Neural progenitor cell (in vitro differentiated cells): ENCODE results near the gene DPRX. TPM values are rescaled to one million over a fixed set of nuclear protein-coding genes. Genes with fewer than 3 reads are reported as not detected.
A peak's percentile ranks its signal among the peaks of the same experiment; 100 is the strongest.

Source experiments
- DNase-seq: peaks from one replicate; pipeline ENCODE4 v3.0.0-alpha.2; 2016; ENCODE audit warnings: low spot score
- H2AFZ ChIP-seq: fragments of 200-600 bp; sonication (generic); replicated peaks from 2 replicates; pipeline ENCODE4 v1.6.1; 2016; ENCODE audit warnings: antibody characterized with exemption
- H3F3A ChIP-seq: fragments of 200-600 bp; sonication (generic); 2 replicates; pipeline ENCODE4 v1.6.1; 2016; ENCODE audit warnings: antibody characterized with exemption, low read depth
- H3K27ac ChIP-seq: fragments of 200-600 bp; sonication (generic); 2 replicates; pipeline ENCODE4 v1.5.1; 2016; ENCODE audit warnings: mild to moderate bottlenecking
- H3K27me3 ChIP-seq: fragments of 200-600 bp; sonication (generic); 2 replicates; pipeline ENCODE4 v1.6.1; 2016; ENCODE audit warnings: mild to moderate bottlenecking, moderate library complexity
- H3K36me3 ChIP-seq: fragments of 200-600 bp; sonication (generic); 2 replicates; pipeline ENCODE4 v1.5.1; 2016
- H3K4me1 ChIP-seq: fragments of 200-600 bp; sonication (generic); 2 replicates; pipeline ENCODE4 v1.6.1; 2016; ENCODE audit warnings: mixed run types
- H3K4me2 ChIP-seq: fragments of 200-600 bp; sonication (generic); 2 replicates; pipeline ENCODE4 v1.6.1; 2016
- H3K4me3 ChIP-seq: fragments of 200-600 bp; sonication (generic); 2 replicates; pipeline ENCODE4 v1.5.1; 2016
- H3K79me2 ChIP-seq: fragments of 200-600 bp; sonication (generic); 2 replicates; pipeline ENCODE4 v1.6.1; 2016; ENCODE audit warnings: low read depth
- H3K9ac ChIP-seq: fragments of 200-600 bp; sonication (generic); 2 replicates; pipeline ENCODE4 v1.6.1; 2016
- H3K9me3 ChIP-seq: fragments of 200-600 bp; sonication (generic); 2 replicates; pipeline ENCODE4 v1.5.1; 2016; ENCODE audit warnings: low read depth
- H4K20me1 ChIP-seq: fragments of 200-600 bp; sonication (generic); 2 replicates; pipeline ENCODE4 v1.6.1; 2016; ENCODE audit warnings: low read depth
- H3K27ac Mint-ChIP-seq: 3 replicates; pipeline ENCODE4 v1.8.0; 2021; ENCODE audit warnings: mixed read lengths
- H3K27me3 Mint-ChIP-seq: 2 replicates; pipeline ENCODE4 v1.8.0; 2022; ENCODE audit warnings: low read depth, mild to moderate bottlenecking, inconsistent platforms, moderate library complexity, mixed read lengths; ENCODE audit not compliant: insufficient read depth
- H3K36me3 Mint-ChIP-seq: 3 replicates; pipeline ENCODE4 v1.8.0; 2021; ENCODE audit warnings: mixed read lengths
- H3K4me1 Mint-ChIP-seq: 3 replicates; pipeline ENCODE4 v1.8.0; 2021; ENCODE audit warnings: mixed read lengths
- H3K4me3 Mint-ChIP-seq: 3 replicates; pipeline ENCODE4 v1.8.0; 2021; ENCODE audit warnings: mild to moderate bottlenecking, moderate library complexity, mixed read lengths
- H3K9me3 Mint-ChIP-seq: 3 replicates; pipeline ENCODE4 v1.8.0; 2020; ENCODE audit warnings: mixed read lengths
- CTCF ChIP-seq: fragments of 200-600 bp; sonication (generic); IDR thresholded peaks from 2 replicates; pipeline ENCODE4 v1.5.1; 2017; ENCODE audit warnings: antibody characterized with exemption, mild to moderate bottlenecking
- EZH2 ChIP-seq: fragments of 200-600 bp; sonication (generic); IDR thresholded peaks from 2 replicates; pipeline ENCODE4 v1.6.1; 2017; ENCODE audit warnings: antibody characterized with exemption, mild to moderate bottlenecking, moderate library complexity
- EZH2phosphoT487 ChIP-seq: fragments of 200-600 bp; sonication (generic); IDR thresholded peaks from 2 replicates; pipeline ENCODE4 v1.6.1; 2017; ENCODE audit warnings: antibody characterized with exemption
- total RNA-seq: library from RNA; depleted of rRNA; stranded (reverse); fragments of >200 nt; gene quantifications from 2 replicates; pipeline ENCODE4 v1.2.3, GENCODE V29; 2015; ENCODE audit warnings: low replicate concordance

Gene DPRX
- total RNA-seq, 1 donor from 2014 or later: not detected

GRCh38 chr19:53606031-53606430 is 25.8 kb upstream of the DPRX start:
- H3K27ac ChIP-seq: no peak overlapping the region
- no peaks in the 10 kb centered on the region for H3K79me2 ChIP-seq
- no peaks in the 10 kb centered on the region for H3K36me3 ChIP-seq
- H3K4me3 ChIP-seq: no peak overlapping the region
- Mint-ChIP-seq H3K4me3 (no peak overlapping the region), H3K4me1 (no peaks in the 10 kb centered on the region), H3K36me3 (no peaks in the 10 kb centered on the region), H3K27ac (no peak overlapping the region), H3K27me3 (peaks cover 6% of the 10 kb centered on the region), H3K9me3 (peaks cover 11% of the 10 kb centered on the region)
- no peaks in the 10 kb centered on the region for H4K20me1 ChIP-seq
- H3K4me1 ChIP-seq: no peaks in the 10 kb centered on the region
- TF ChIP-seq EZH2 (no peak), EZH2phosphoT487 (no peak), CTCF (no peak)
- no peaks in the 10 kb centered on the region for H3K27me3 ChIP-seq
- no peak overlapping the region for H3K9ac ChIP-seq
- no peaks in the 10 kb centered on the region for H3K9me3 ChIP-seq
- H3F3A ChIP-seq: no peaks in the 10 kb centered on the region
- H2AFZ ChIP-seq: no peak overlapping the region
- DNase-seq: no peak
- H3K4me2 ChIP-seq: no peak overlapping the region

- no peaks in the 10 kb centered on the region for H3K27me3 ChIP-seq
- H2AFZ ChIP-seq: no peak overlapping the region
- no peaks in the 10 kb centered on the region for H4K20me1 ChIP-seq
- Mint-ChIP-seq H3K27me3 (peaks cover 6% of the 10 kb centered on the region), H3K4me1 (no peaks in the 10 kb centered on the region), H3K36me3 (no peaks in the 10 kb centered on the region), H3K4me3 (no peak overlapping the region), H3K27ac (no peak overlapping the region), H3K9me3 (peaks cover 13% of the 10 kb centered on the region)
- TF ChIP-seq EZH2: no peak
- TF ChIP-seq CTCF: no peak
- no peak for TF ChIP-seq EZH2phosphoT487
- H3K36me3 ChIP-seq: no peaks in the 10 kb centered on the region
- H3K4me3 ChIP-seq: no peak overlapping the region
- no peaks in the 10 kb centered on the region for H3K79me2 ChIP-seq
- DNase-seq: no peak
- H3K9me3 ChIP-seq: no peaks in the 10 kb centered on the region
- H3K4me2 ChIP-seq: no peak overlapping the region
- no peaks in the 10 kb centered on the region for H3F3A ChIP-seq
- H3K4me1 ChIP-seq: peaks cover 6% of the 10 kb centered on the region
- no peak overlapping the region for H3K27ac ChIP-seq
- no peak overlapping the region for H3K9ac ChIP-seq
Measured at GRCh38 chr19:53608381-53608780, 23.4 kb upstream of the DPRX start.

GRCh38 chr19:53612762-53613526 is 18.9 kb upstream of the DPRX start:
- peak overlapping the region; percentile 73 for H2AFZ ChIP-seq
- Mint-ChIP-seq H3K27ac (no peak overlapping the region), H3K36me3 (no peaks in the 10 kb centered on the region), H3K9me3 (peaks cover 2% of the 10 kb centered on the region), H3K4me1 (no peaks in the 10 kb centered on the region), H3K27me3 (peaks cover 6% of the 10 kb centered on the region), H3K4me3 (no peak overlapping the region)
- H3K4me1 ChIP-seq: peaks cover 6% of the 10 kb centered on the region
- H3K9me3 ChIP-seq: no peaks in the 10 kb centered on the region
- H4K20me1 ChIP-seq: no peaks in the 10 kb centered on the region
- no peak overlapping the region for H3K27ac ChIP-seq
- DNase-seq: peak; percentile 36
- no peak overlapping the region for H3K4me3 ChIP-seq
- no peaks in the 10 kb centered on the region for H3K27me3 ChIP-seq
- TF ChIP-seq EZH2phosphoT487 (no peak), CTCF (no peak), EZH2 (no peak)
- H3K36me3 ChIP-seq: no peaks in the 10 kb centered on the region
- H3F3A ChIP-seq: no peaks in the 10 kb centered on the region
- no peaks in the 10 kb centered on the region for H3K79me2 ChIP-seq
- no peak overlapping the region for H3K9ac ChIP-seq
- no peak overlapping the region for H3K4me2 ChIP-seq
